ENCODE data around the gene CYSRT1. TPM values are rescaled to one million over a fixed set of nuclear protein-coding genes. Genes with fewer than 3 reads are reported as not detected.

CYSRT1 gene
- total RNA-seq, 1 experiment from 2014 or later, result 1.0 TPM

DNA sequence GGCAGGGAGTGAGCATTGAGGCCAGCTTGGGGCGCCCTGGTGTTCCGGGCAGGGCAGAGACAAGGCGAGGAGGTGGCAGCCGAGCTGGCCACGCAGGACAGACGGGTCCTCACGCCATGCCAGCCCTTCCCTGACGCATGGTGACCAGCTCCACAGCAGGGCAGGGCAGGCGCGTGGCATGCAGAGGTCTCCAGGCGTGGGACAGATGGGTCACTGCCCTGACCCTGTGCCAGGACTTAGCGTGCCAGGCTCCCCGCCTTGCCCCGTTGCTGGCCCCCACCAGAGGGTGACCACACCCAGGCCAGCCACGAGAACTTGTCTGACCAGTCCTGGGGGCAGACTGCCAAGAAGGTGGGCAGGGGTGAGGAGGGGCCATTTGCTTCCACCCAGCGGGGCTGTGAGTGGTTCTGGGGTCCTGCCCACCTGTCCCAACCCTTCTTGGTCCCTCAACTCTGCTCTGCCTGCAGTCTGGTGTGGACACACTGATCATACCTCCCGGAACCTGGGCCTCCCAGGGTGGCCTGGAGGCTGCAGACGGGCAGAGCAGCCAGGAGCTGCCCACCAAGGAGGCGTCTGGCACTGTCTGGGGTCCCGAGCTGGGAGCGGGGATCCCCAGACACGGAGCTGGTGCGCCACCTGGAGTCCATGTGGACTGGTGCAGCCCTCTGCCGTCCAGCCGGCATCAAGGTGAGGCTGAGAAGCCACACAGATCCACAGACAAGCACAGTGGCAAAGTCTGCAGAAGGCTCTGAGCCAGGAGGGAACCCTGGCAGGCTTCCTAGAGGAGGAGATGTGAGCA, 2.3 kb downstream of the CYSRT1 start, which contains the start of gene RNF224:
Gene RNF224, plus strand, starts transcription at position 449 of the 799 bp plus-strand sequence. CDS start 834 bp downstream, outside the sequence.
- WGBS (ENCODE audit: extremely low coverage, insufficient read length, low lambda C conversion rate), result no CpG with 5 or more reads among the region's 25 CpGs
- Mint-ChIP-seq H3K27ac (no peak within 1 kb of the TSS), H3K9me3 (no peaks in the 10 kb centered on the region), H3K36me3 (ENCODE audit: insufficient read depth in 1 of 3, low read depth in 3 of 3) (no peaks in the 10 kb centered on the region), H3K4me1 (peaks cover 2 to 5% of the 10 kb centered on the region in 2 experiments), H3K27me3 (ENCODE audit: low read depth) (no peaks in the 10 kb centered on the region; the same call in 1 of the 2 replicates), H3K4me3 (peak within 1 kb of the TSS in 1 of 2 experiments; percentile 73; a peak in 2 of 5 replicates)
- Histone ChIP-seq H3K79me2 (ENCODE audit: insufficient read depth, low read length) (no peaks in the 10 kb centered on the region), H3K23me2 (ENCODE audit: insufficient read length, low read depth, low read length, poor library complexity, severe bottlenecking) (peaks cover 18% of the 10 kb centered on the region), H2BK15ac (ENCODE audit: low read depth, low read length) (no peak within 1 kb of the TSS), H3K4me1 (ENCODE audit: insufficient read depth, low read length) (no peaks in the 10 kb centered on the region), H2BK20ac (ENCODE audit: low read depth, low read length, poor library complexity, severe bottlenecking) (no peak within 1 kb of the TSS), H3K79me1 (ENCODE audit: insufficient read depth, low read depth, low read length, poor library complexity, severe bottlenecking) (no peaks in the 10 kb centered on the region), H3K18ac (ENCODE audit: insufficient read length, low read depth, low read length) (no peak within 1 kb of the TSS), H3K27ac (ENCODE audit: insufficient read length, low read depth, low read length) (no peak within 1 kb of the TSS), H3K9me3 (ENCODE audit: control insufficient read depth, low read depth, low read length) (no peaks in the 10 kb centered on the region), H2BK5ac (ENCODE audit: insufficient read length, low read length) (no peak within 1 kb of the TSS), H3K4me2 (ENCODE audit: insufficient read depth, insufficient read length, low read length) (peak within 1 kb of the TSS; percentile 27), H2AFZ (ENCODE audit: low read length) (no peak within 1 kb of the TSS), H4K20me1 (ENCODE audit: control insufficient read depth, insufficient read depth, insufficient read length) (no peaks in the 10 kb centered on the region), H3K56ac (ENCODE audit: insufficient read length, low read depth, low read length) (no peak within 1 kb of the TSS), H3K9ac (ENCODE audit: extremely low read depth, insufficient read length, low read length) (no peak within 1 kb of the TSS), H2BK12ac (ENCODE audit: insufficient read length, low read depth, low read length) (no peak within 1 kb of the TSS), H3K27me3 (ENCODE audit: insufficient read depth, low read length) (no peaks in the 10 kb centered on the region), H2AK5ac (ENCODE audit: insufficient read length, low read length) (no peak within 1 kb of the TSS), H4K5ac (ENCODE audit: insufficient read length, low read depth, low read length) (no peak within 1 kb of the TSS), H3K4ac (ENCODE audit: low read depth, low read length) (no peak within 1 kb of the TSS), H3K23ac (ENCODE audit: insufficient read length, low read depth, low read length) (no peak within 1 kb of the TSS), H2BK120ac (ENCODE audit: low read depth, low read length, poor library complexity, severe bottlenecking) (no peak within 1 kb of the TSS), H3K14ac (ENCODE audit: insufficient read depth, low read length) (no peak within 1 kb of the TSS; the same call in 1 of the 2 replicates), H4K91ac (ENCODE audit: insufficient read length, low read depth, low read length) (no peak within 1 kb of the TSS), H4K8ac (replicated peaks; ENCODE audit: insufficient read length, low read depth, low read length) (no peak within 1 kb of the TSS), H3T11ph (ENCODE audit: low read length) (no peak within 1 kb of the TSS)
- TF ChIP-seq CTCF (conservative IDR thresholded peaks at IDR 0.05), result peak; percentile 95
- peak; percentile 90 for DNase-seq

Data from H9 (cell line).